HuH-7.5 (cell line): ENCODE results near the gene TAF11.
"Not testable (repeated sequence)": the region's sequence is repeated elsewhere in the genome, so short reads cannot be mapped to it uniquely, and the experiment has no call there.

Source experiments
- DNase-seq: peaks from one replicate; pipeline ENCODE4 v3.0.0; 2011; ENCODE audit warnings: low spot score

Gene TAF11

DNA sequence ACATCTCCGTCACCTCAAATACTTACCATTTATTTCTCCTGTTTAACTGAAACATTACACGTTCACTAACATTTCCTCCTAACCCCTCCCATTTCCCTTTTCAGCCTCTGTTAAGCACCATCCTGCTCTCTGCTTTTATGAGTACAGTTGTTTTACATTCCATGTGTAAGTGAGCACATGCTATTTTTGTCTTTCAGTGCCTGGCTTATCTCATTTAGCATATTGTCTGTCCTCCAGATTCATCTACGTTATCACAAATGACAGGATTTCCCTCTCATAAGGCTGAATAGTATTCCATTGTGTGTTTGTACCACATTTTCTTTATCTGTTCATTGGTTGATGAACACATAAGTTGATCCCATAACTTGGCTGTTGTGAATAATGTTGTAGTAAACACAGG lies 22.7 kb downstream of the TAF11 start:
- DNase-seq, result no peak

DNA sequence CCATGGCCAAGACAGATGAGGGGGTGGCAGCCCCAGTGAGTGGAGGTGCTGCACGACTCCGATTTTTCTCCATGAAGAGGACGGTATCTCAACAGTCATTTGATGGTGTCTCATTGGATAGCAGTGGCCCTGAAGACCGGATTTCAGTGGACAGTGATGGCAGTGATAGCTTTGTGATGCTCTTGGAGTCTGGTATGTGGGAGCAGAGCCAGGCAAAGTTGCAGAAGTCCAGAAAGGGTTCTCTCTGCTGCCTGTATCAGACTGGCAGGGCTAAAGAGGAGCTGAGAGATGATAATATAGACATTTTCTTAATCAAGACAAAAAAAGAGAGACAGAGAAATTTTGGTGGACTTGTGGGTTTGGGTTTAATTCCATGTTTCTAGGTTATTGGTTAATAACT lies 23.8 kb downstream of the TAF11 start:
- DNase-seq, result no peak

DNA sequence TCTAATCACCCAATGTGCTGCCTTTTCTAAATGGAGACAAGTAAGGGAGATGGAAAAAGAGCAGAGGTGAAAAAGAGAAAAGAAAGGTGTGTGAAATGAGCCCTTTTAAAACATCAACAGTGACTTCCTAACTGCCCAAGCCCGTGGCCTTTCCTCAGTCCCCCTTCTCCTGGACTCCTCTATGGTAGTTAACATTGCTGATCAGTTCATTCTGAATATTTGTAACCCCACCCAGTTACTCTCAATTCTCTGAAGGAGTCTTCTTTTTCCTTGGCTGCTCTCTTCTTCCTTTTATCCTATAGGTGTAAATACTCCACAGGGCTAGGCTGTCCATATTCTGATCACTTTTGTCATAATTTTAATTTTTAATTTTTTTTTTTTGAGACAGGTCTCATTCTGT lies 27.1 kb downstream of the TAF11 start:
- DNase-seq, result no peak

DNA sequence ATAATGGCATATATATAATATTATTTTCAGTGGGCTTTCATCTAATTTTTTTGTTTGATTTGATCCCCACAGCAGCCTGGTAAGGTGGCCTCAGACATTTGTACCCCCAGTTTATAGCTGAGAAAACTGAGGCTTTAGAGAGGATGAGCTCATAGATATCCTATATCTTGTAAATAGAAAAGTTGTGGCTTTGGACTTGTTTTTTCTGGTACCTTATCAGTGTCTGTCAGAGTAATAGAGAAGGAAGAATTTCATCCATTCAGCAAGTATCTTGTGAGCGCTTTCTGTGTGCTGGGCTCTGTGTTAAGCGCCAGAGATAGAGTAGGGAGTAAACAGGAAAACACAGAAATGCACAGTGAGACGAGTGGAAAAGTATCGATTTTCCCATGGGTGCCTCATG lies 27.9 kb downstream of the TAF11 start:
- no peak for DNase-seq

DNA sequence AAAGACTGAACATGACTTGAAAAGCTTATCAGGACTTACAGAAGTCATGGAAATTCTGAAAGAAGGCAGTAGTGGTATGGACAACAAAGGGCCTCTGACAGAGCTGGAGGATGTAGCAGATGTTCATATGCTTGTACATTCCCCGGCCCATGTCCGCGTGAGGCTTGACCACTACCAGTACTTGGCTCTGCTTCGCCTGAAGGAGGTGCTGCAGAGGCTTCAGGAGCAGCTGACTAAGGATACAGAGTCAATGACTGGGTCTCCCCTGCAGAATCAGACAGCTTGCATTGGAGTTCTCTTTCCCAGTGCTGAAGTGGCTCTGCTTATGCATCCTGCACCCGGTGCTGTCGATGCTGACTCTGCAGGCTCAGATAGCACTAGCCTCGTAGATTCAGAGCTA lies 29.2 kb downstream of the TAF11 start:
- DNase-seq, result no peak

DNA sequence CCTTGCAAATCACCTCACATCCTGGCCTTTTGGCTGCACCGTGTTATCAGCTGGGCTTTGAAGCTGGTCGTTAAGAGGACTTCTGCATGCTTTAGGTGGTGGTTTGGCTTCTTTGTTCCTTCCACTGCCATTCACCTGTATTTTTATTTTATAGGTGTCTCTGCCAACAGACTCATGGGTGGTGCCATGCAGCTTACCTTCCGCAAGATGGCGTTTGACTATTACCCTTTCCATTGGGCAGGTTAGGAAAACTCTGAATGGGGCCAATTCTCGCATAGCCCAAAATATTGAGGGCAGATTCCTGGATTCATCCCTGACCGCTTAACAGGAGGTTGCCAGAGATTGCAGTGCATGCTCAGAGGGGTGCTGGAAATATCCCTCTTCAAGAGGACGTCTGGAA lies 32.4 kb downstream of the TAF11 start:
- no peak for DNase-seq

DNA sequence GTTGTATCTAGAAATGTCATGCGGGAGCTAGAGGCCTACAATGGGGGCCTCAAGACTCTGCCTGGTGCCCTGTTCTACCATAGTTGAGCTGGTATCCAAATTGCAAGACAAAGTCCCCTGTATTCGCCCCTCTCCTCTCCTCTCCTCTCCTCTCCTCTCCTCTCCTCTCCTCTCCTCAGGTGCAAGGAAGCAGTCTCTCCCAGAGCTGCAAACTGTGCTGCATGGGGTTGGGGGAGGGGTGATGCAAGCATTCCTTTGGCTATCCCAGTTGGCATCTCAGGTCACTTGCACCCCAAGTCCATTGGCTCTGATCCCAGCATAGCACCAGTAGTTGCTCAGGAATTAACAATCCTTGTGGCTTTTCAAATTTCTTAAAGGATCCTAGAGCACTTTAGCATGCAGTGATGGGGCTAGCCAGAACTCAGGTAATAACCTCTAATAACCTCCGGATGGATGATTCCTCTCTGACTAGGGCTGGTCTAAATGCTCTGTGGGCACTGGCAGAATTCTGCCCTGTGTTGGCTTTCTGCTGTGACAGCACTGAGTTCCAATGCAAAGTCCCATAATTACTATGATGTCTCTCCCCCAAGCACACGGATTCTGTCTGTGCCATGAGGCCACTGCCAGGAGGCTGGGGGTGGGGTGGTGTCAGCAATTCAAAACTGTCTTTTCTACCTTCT lies 35.3 kb downstream of the TAF11 start:
- no peak for DNase-seq

DNA sequence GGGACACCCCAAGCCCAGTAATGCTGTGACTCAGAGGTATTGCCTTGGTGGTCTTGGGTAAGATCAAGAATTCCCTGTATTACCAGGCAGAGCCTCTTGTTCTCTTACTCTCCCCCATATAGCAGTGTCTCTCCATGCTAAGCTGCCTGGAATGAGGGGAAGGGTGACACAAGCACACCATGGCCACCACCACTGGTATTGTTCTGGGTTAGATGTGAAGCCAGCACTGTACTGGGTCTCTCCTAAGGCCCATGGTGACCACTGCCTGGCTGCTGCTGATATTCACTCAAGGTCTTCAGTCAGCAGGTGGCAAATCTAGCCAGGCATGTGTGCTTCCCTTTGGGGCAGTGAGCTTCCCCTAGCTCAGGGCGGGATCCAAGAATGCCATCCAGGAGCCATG lies 36.5 kb downstream of the TAF11 start:
- no peak for DNase-seq

DNA sequence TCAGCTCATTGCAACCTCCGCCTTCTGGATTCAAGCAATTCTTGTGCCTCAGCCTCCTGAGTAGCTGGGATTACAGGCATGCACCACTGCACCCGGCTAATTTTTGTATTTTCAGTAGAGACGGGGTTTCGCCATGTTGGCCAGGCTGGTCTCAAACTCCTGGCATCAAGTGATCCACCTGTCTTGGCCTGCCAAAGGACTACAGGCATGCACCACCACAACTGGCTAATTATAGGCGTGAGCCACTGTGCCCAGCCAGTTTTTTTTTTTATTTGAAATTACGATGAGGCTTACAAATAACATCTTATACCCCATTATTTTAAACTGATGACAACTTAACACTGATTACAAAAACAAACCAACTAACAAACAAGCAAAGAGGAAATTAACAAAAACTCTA lies 38.8 kb downstream of the TAF11 start:
- not testable (repeated sequence) for DNase-seq

DNA sequence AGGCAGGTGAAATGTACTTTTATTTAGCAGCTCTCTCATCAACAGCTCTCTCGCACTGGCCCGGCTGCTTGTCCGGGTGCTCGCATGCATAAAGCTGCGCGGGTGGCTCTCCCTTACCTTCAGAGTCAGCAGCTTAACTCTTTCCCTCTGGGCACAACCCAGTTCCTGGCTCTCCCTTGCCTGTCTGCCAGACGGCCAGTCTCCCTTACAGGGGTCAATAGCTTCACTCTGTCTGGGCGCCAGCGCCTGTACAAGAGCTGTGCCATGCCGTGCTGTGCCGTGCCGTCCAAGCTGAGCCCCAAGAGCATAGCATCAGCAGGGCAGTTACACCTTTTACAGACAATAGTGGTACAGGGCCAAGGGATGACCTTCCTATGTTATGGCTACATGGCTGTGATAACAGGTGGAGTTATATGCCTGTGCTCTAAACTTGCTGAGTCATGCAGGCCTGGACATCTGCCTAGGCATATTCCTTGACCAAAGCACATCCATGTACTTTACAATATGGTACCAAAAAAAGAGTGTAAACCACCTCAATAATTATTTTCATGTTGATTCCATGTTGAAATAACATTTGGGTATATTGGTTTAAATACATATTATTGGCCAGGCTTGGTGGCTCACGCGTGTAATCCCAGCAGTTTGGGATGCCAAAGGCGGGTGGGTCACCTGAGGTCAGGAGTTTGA lies 48.0 kb downstream of the TAF11 start:
- no peak for DNase-seq

DNA sequence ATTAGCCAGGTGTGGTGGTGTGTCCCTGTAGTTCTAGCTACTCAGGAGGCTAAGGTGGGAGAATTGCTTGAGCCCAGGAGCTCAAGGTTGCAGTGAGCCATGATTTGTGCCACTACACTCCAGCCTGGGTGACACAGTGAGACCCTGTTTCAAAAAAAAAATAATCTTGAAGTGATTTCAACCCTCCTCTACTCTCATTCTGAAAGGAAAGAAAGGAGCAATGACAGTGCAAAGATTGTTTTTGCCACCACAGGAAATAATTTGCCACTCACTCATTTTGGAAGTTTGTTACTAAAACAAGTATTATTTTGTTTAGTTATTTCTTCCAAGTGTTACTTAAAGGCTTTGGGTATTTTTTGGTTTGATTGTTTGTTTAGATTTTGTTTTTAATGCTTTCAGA lies 50.3 kb downstream of the TAF11 start:
- no peak for DNase-seq

DNA sequence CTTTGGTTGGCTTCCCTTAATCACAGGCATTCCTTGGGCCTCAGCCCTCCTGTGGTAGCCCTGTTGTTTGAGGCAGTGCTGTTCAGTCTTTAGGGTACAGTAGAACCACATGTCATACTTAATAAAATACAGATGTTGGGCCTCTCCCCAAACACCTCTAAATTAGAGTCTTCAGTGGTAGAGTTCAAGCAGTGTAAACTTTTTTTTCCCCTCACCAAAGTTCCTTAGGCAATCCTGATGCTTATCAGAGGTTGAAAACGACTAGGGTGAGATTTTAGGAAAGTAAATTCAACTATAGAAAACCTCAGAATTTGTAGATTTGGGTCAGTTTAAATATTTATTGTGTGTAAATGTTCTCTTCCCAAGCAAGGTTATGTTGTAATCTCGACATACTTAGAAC lies 51.4 kb downstream of the TAF11 start:
- DNase-seq, result no peak

DNA sequence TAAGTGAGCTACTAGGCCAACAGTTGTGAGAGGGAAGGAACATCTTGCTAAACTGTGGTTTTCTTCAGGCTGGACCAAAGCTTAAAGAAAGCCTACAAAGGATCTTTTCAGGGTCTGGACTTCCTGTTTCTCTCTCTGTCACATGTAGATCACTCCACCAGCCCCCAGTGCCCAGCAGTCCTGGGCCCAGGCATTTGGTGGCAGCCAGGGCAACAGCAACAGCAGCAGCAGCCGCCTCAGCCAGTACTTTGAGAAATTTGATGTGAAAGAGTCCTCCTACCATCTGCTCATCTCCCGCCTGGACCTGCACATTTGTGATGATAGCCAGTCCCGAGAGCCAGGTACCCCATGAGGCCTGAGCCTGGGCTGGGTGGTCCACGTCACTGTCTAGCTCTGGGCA lies 51.8 kb downstream of the TAF11 start:
- DNase-seq, result no peak

DNA sequence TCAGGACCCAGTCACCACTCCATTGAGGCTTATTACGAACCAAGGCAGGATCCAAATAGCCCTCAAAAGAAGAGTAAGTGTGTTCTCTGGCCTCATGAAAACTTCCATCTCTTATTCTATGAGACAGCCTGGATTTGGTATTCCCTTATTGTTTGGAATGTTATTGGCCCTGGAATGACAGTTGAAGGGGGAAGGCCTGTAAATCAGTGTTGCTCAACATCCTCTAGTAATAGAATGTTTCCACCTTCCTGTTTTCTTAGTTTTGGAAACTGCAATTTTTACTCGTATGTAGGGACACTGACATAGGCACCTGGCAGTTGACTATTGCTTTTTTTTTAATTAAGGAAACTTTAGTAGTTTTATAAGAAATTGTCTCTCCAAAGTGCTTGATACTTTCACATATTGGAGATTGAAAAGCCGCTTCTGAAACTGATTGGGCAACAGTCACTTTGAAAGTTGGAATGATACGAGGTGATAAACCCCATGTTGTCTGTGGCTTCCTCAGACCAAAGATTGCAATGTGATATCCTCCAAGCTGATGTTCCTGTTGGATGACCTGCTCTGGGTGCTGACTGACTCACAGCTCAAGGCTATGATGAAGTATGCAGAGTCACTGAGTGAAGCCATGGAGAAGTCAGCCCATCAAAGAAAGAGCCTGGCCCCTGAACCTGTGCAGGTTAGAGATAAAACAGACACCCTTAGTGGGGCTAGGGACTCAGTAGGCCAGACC lies 52.9 kb downstream of the TAF11 start:
- no peak for DNase-seq

DNA sequence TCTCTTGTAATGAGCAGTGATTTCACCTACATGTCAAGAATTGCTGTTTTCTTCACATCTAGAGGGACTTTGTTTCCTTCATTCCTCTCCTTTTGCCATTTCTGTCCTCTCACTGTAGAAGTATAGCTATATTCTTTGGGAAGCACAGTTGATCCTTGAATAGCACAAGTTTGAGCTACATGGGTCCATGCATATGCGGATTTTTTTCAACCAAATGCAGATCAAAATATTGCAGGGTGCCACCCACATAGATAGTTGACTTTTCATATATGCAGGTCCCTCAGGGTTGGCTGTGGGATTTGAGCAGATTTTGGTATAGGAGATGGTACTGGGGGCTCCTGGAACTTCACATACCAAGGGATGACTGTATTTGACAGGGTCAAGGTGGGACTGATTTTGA lies 54.9 kb downstream of the TAF11 start:
- no peak for DNase-seq

DNA sequence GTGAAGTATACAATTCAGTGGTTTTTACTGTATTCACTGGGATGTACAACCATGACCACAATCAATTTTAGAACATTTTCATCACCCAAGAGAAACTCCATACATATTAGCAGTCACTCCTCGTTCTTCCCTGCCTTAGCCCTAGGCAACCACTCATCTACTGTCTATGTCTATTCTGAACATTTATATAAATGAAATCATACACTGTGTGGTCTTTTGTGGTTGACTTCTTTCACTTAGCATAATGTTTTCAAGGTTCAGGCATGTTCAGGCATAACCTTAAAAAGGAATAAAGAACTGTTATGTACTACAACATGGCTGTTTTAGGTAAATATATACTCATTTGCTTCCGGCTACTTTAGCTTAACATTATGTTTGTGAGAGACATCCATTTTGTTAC lies 58.7 kb downstream of the TAF11 start:
- DNase-seq, result no peak
